Activated CD8-positive, alpha-beta memory T cell treated with anti-CD3 and anti-CD28 coated beads, Interleukin-2, amount 50 U/mL, for 24 hours (primary cell): Measurements from ENCODE around the gene ESPL1.

ENCODE experiments used
- DNase-seq: peaks from one replicate; pipeline ENCODE4 v3.0.0-alpha.2; 2020; ENCODE audit errors: extremely low read depth

The ESPL1 gene

DNA sequence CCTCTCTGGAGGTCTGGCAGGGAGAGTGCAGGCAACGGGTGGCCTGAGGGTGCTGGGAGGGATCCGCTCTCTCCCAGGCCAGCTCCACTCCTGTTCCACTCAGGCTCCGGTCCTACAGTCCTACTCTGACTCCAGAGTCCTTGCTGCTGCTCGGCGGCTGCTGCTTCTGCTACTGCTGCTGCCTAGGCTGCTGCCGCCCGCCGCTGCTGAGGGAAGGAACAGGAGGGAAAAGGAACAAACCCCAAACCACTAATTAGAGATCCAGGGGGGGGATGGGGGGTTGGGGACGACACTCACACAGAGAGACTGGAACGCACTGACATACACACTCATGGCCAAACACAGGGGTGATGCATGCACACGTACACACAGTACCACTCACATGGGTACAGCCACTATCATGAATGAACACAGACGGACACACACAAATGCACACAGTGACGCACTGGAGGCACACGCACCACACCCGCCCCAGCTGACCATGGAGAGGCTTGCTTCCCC is 68.1 kb downstream of the ESPL1 start, which contains the start of gene SP7:
Gene SP7, minus strand, starts transcription at position 174 of the 501 bp plus-strand sequence. CDS start 708 bp downstream, outside the sequence.
- no peak for DNase-seq

DNA sequence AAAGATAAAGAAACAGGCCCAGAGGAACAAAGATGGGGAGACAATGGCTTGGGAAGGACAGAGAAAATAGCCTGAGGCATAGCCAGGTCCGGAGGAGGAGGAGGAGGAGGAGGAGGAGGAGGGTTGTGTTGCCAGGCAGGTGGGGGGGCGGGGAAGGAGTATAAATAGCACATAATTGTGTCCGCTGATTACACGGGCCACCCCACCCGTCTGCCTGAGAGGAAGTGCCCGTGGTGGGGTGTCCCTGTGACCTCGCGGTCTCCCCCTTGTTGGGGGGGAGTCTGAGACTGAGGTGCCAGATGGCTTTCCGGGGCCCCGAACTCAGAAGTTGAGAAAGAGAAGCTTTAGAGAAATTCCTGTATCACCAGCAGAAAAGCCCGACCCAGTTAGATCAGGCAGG is 69.9 kb downstream of the ESPL1 start:
- DNase-seq, result no peak

DNA sequence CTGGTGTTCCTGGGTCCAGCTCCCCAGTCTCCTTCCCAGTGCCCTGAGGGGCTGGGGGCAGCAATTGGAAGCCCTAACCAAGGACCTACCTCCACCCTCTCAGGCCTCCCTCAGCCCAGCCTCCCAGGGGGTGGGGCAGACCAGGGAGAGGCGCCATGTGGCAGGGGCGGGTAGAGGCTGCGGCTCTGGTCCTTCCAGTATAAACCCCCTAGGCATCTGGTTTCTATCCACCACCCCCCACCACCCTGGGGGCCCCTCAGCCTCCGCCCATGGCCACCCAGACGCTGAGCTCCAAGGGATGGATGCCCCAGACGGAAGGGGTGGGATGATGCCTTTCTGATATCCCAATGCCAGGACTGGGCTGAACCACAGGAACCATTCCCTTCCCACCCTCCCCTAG is 70.8 kb downstream of the ESPL1 start:
- no peak for DNase-seq

DNA sequence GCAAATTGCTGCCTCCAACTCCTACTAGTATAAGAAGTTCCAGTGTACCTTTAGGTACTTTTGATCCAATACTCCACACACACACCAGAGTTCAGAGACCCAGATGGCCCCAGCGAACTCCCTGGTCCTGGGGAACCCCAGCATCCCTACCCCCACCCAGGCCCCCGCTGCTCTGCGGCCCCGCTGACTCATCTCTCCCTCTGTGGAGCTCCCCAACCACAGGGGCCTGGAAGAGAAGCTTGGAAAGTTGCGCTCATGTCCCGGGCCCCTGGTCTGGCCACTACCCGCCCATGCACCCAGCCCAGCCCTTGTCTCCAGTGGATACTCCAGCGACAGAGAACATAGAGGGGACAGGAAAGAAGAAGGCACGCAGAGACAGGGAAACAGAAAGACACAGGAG is 72.3 kb downstream of the ESPL1 start:
- no peak for DNase-seq
